ENCODE data around the gene DUSP7. TPM values are rescaled to one million over a fixed set of nuclear protein-coding genes. Genes with fewer than 3 reads are reported as not detected.
A peak's percentile ranks its signal among the peaks of the same experiment; 100 is the strongest.

DUSP7 gene
- polyA plus RNA-seq, 3 donors = 2.8 to 36.8 (median 3.9) TPM

DNA sequence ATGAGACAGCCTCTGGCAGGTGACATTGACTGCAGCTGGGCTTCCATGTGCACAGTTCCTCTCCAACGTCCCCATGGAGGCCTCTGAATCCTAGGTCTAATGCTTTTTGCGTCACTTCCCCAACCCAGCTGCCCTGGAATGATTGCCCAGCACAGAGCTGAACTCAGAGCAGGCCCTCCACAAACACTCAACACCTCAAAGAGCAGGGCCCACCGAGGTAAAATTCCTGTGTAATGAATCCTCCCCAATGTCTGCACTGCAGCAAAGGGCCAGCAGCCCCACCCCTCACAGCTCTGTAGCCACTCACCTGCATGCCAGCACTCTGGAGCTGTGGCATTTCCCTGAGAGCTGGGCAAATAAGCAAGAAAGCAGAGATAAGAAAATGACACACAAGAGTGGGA lies 42.6 kb upstream of the DUSP7 start:
- intact Hi-C loops (cut with micrococcal nuclease) = no loop called here
- peaks cover 2% of the 10 kb centered on the region for H3K4me1 Mint-ChIP-seq
- TF ChIP-seq, protein P1, sequence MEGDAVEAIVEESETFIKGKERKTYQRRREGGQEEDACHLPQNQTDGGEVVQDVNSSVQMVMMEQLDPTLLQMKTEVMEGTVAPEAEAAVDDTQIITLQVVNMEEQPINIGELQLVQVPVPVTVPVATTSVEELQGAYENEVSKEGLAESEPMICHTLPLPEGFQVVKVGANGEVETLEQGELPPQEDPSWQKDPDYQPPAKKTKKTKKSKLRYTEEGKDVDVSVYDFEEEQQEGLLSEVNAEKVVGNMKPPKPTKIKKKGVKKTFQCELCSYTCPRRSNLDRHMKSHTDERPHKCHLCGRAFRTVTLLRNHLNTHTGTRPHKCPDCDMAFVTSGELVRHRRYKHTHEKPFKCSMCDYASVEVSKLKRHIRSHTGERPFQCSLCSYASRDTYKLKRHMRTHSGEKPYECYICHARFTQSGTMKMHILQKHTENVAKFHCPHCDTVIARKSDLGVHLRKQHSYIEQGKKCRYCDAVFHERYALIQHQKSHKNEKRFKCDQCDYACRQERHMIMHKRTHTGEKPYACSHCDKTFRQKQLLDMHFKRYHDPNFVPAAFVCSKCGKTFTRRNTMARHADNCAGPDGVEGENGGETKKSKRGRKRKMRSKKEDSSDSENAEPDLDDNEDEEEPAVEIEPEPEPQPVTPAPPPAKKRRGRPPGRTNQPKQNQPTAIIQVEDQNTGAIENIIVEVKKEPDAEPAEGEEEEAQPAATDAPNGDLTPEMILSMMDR (IDR thresholded peaks at IDR 0.05) = no peak
- H3K27me3 Mint-ChIP-seq (ENCODE audit: low read depth in 3 of 3) = peaks cover 0 to 3% (median 0%) of the 10 kb centered on the region in 3 donors
- no peaks in the 10 kb centered on the region for H3K79me2 ChIP-seq (ENCODE audit: insufficient read depth, low read length)
- no peak overlapping the region for H3K4me2 ChIP-seq (replicated peaks; ENCODE audit: extremely low read depth, low read length, poor library complexity, severe bottlenecking)
- H3K36me3 Mint-ChIP-seq = peaks cover 41 to 76% of the 10 kb centered on the region in 2 donors
- H3K9me3 ChIP-seq (replicated peaks in 1 of 2; ENCODE audit: control insufficient read depth in 1 of 2, insufficient read depth in 1 of 2, low read length in 2 of 2) = no peaks in the 10 kb centered on the region
- DNase-seq = no peak
- no peak overlapping the region for H3K9ac ChIP-seq (ENCODE audit: insufficient read depth, low read length, poor library complexity, severe bottlenecking)
- peaks cover under 1 to 3% of the 10 kb centered on the region in 2 donors for H3K4me1 ChIP-seq (ENCODE audit: control insufficient read depth in 1 of 2, insufficient read depth in 2 of 2, low read length in 2 of 2)
- H3K27ac Mint-ChIP-seq = no peak overlapping the region
- H2AFZ ChIP-seq (ENCODE audit: insufficient read depth, low read depth, low read length, poor library complexity, severe bottlenecking) = no peak overlapping the region
- H4K20me1 ChIP-seq (ENCODE audit: insufficient read depth, low read length) = no peaks in the 10 kb centered on the region
- H3K9me3 Mint-ChIP-seq = peaks cover 0 to 15% (median 7%) of the 10 kb centered on the region in 7 donors
- H3K27ac ChIP-seq (ENCODE audit: low read depth in 1 of 2, low read length in 2 of 2) = no peak overlapping the region
- H3K27me3 ChIP-seq (ENCODE audit: control insufficient read depth in 2 of 2, insufficient read depth in 2 of 2, low read length in 2 of 2) = no peaks in the 10 kb centered on the region
- H3K4me3 ChIP-seq (replicated peaks in 1 of 3; ENCODE audit: low read depth in 2 of 3, low read length in 3 of 3) = no peak overlapping the region
- no peak overlapping the region for H3K4me3 Mint-ChIP-seq
- WGBS (ENCODE audit: insufficient coverage) = 100% methylated on average over 1 of the region's 3 CpGs
- H3K36me3 ChIP-seq (replicated peaks in 1 of 2; ENCODE audit: control insufficient read depth in 1 of 2, insufficient read depth in 2 of 2, low read length in 2 of 2) = peaks cover 5 to 26% of the 10 kb centered on the region in 2 donors

DNA sequence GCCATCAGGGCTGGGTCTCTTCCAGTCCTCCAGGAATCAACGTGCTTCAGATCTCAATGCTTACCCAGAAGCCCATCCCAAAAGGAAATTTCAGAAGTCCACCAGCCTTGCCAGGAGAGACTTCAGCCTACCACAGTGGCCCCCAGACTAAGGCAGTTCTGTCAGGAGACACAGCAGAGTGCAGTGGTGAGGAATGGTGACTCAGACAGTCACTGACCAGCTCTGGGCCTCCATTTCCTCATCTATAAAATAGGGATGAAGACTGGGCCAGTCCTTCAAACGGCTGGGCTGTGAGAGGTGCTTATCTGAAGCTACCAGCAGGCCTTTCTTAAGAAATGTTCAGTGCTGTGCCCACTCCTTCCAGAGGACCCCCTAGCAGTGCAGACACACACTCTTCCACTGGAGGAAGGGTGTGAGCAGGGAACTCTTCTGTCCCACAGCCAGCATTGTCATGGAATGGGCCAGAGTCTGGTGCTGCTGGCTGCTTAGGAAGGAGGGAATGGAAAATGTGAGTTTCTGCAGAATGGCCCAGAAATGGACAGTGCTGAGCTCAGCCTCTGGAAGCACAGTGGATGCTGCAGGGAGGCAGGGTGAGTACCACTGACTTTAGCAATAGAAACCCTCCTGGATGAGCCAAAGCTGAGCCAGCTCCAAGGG lies 41.6 kb upstream of the DUSP7 start:
- intact Hi-C loops (cut with micrococcal nuclease) = no loop called here
- Histone ChIP-seq H3K4me1 (ENCODE audit: control insufficient read depth in 1 of 2, insufficient read depth in 2 of 2, low read length in 2 of 2) (peaks cover 3 to 10% of the 10 kb centered on the region in 2 donors), H4K20me1 (ENCODE audit: insufficient read depth, low read length) (no peaks in the 10 kb centered on the region), H3K36me3 (replicated peaks in 1 of 2; ENCODE audit: control insufficient read depth in 1 of 2, insufficient read depth in 2 of 2, low read length in 2 of 2) (peaks cover 8 to 32% of the 10 kb centered on the region in 2 donors), H3K27me3 (ENCODE audit: control insufficient read depth in 2 of 2, insufficient read depth in 2 of 2, low read length in 2 of 2) (no peaks in the 10 kb centered on the region), H3K79me2 (ENCODE audit: insufficient read depth, low read length) (no peaks in the 10 kb centered on the region), H3K9me3 (replicated peaks in 1 of 2; ENCODE audit: control insufficient read depth in 1 of 2, insufficient read depth in 1 of 2, low read length in 2 of 2) (no peaks in the 10 kb centered on the region), H3K27ac (ENCODE audit: low read depth in 1 of 2, low read length in 2 of 2) (no peak overlapping the region), H2AFZ (ENCODE audit: insufficient read depth, low read depth, low read length, poor library complexity, severe bottlenecking) (no peak overlapping the region), H3K4me3 (replicated peaks in 1 of 3; ENCODE audit: low read depth in 2 of 3, low read length in 3 of 3) (no peak overlapping the region), H3K4me2 (replicated peaks; ENCODE audit: extremely low read depth, low read length, poor library complexity, severe bottlenecking) (no peak overlapping the region), H3K9ac (ENCODE audit: insufficient read depth, low read length, poor library complexity, severe bottlenecking) (no peak overlapping the region)
- no peak for DNase-seq
- Mint-ChIP-seq H3K4me1 (peaks cover 9% of the 10 kb centered on the region), H3K27me3 (ENCODE audit: low read depth in 3 of 3) (peaks cover 0 to 3% (median 0%) of the 10 kb centered on the region in 3 donors), H3K4me3 (no peak overlapping the region), H3K27ac (peak overlapping the region in 1 of 7 donors; percentile 66), H3K9me3 (peaks cover 0 to 15% (median 7%) of the 10 kb centered on the region in 7 donors), H3K36me3 (peaks cover 44 to 82% of the 10 kb centered on the region in 2 donors)
- 100% methylated on average over 1 of the region's 2 CpGs for WGBS (ENCODE audit: insufficient coverage)
- TF ChIP-seq, protein P1 (IDR thresholded peaks at IDR 0.05) = no peak
